ENCODE results near the gene MAN1A1. TPM values are rescaled to one million over a fixed set of nuclear protein-coding genes. Genes with fewer than 3 reads are reported as not detected.
A peak's percentile ranks its signal among the peaks of the same experiment; 100 is the strongest.

Gene MAN1A1
- total RNA-seq, 2 donors from 2014 or later = 41.7 to 43.7 TPM

GRCh38 chr6:119284861-119285521 is 64.6 kb downstream of the MAN1A1 start:
- no peaks in the 10 kb centered on the region for H3K27me3 Mint-ChIP-seq (ENCODE audit: insufficient read depth)
- peaks cover 50% of the 10 kb centered on the region for H3K36me3 Mint-ChIP-seq (ENCODE audit: low read depth)
- H3K9me3 Mint-ChIP-seq = no peaks in the 10 kb centered on the region
- no peaks in the 10 kb centered on the region for H3K4me1 Mint-ChIP-seq
- peak; percentile 81 for DNase-seq
- 95 to 100% methylated on average over 1 to 4 of the region's 4 CpGs for WGBS, 2 experiments (ENCODE audit: insufficient coverage in 1 of 2, insufficient read length in 1 of 2)
- no peak overlapping the region for H3K4me3 ChIP-seq (ENCODE audit: low read length)
- H3K27me3 ChIP-seq (ENCODE audit: control insufficient read depth, insufficient read depth, low read length, poor library complexity, severe bottlenecking) = no peaks in the 10 kb centered on the region
- no peak overlapping the region for H3K27ac ChIP-seq (ENCODE audit: low read depth, low read length)
- H3K27ac Mint-ChIP-seq = no peak overlapping the region
- no peaks in the 10 kb centered on the region for H3K4me1 ChIP-seq (ENCODE audit: control insufficient read depth, insufficient read depth, low read length)
- TF ChIP-seq, protein P1, sequence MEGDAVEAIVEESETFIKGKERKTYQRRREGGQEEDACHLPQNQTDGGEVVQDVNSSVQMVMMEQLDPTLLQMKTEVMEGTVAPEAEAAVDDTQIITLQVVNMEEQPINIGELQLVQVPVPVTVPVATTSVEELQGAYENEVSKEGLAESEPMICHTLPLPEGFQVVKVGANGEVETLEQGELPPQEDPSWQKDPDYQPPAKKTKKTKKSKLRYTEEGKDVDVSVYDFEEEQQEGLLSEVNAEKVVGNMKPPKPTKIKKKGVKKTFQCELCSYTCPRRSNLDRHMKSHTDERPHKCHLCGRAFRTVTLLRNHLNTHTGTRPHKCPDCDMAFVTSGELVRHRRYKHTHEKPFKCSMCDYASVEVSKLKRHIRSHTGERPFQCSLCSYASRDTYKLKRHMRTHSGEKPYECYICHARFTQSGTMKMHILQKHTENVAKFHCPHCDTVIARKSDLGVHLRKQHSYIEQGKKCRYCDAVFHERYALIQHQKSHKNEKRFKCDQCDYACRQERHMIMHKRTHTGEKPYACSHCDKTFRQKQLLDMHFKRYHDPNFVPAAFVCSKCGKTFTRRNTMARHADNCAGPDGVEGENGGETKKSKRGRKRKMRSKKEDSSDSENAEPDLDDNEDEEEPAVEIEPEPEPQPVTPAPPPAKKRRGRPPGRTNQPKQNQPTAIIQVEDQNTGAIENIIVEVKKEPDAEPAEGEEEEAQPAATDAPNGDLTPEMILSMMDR (conservative IDR thresholded peaks at IDR 0.05) = peak; percentile 71
- H3K9me3 ChIP-seq (ENCODE audit: control insufficient read depth, low read length) = peaks cover 8% of the 10 kb centered on the region
- peaks cover 39% of the 10 kb centered on the region for H3K36me3 ChIP-seq (ENCODE audit: control insufficient read depth, insufficient read depth, low read length)
- H3K4me3 Mint-ChIP-seq = no peak overlapping the region
- H3K9ac ChIP-seq (ENCODE audit: extremely low read depth, low read length, poor library complexity, severe bottlenecking) = no peak overlapping the region

DNA sequence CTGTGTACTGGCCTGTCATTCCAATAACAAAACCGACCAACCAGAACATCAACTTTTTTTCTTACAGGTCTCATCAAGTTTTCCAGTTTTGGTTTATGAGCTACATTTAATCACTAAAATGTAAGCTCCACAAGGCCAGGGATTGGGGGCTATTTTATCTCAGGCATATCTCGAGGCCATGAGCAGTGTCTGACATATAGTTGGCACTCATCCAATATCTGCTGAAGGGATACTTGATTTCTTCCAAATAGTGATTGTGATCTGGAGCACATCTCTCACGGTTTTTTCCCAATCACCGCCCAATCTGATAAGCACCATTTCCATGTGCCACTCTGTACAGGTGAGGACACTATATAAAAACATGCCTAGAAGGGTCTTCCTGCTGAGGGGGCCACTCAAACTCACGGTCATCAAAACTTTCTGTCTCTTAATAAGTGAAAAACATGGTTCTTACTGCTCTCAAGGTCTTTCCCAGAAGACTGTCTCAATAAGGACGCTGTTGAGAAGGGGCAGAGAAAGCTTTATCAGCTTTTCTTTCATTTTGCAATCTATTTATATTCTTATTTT is 65.5 kb downstream of the MAN1A1 start:
- Histone ChIP-seq H3K27me3 (ENCODE audit: control insufficient read depth, insufficient read depth, low read length, poor library complexity, severe bottlenecking) (no peaks in the 10 kb centered on the region), H3K9me3 (ENCODE audit: control insufficient read depth, low read length) (peaks cover 8% of the 10 kb centered on the region), H3K4me1 (ENCODE audit: control insufficient read depth, insufficient read depth, low read length) (no peaks in the 10 kb centered on the region), H3K36me3 (ENCODE audit: control insufficient read depth, insufficient read depth, low read length) (peaks cover 39% of the 10 kb centered on the region), H3K27ac (ENCODE audit: low read depth, low read length) (no peak overlapping the region), H3K4me3 (ENCODE audit: low read length) (no peak overlapping the region), H3K9ac (ENCODE audit: extremely low read depth, low read length, poor library complexity, severe bottlenecking) (no peak overlapping the region)
- Mint-ChIP-seq H3K36me3 (ENCODE audit: low read depth) (peaks cover 44% of the 10 kb centered on the region), H3K4me3 (no peak overlapping the region), H3K9me3 (no peaks in the 10 kb centered on the region), H3K27me3 (ENCODE audit: insufficient read depth) (no peaks in the 10 kb centered on the region), H3K27ac (no peak overlapping the region), H3K4me1 (no peaks in the 10 kb centered on the region)
- DNase-seq = no peak
- 94 to 96% methylated on average over 5 to 6 of the region's 6 CpGs for WGBS, 2 experiments (ENCODE audit: insufficient coverage in 1 of 2, insufficient read length in 1 of 2)
- TF ChIP-seq, protein P1 (conservative IDR thresholded peaks at IDR 0.05) = no peak

DNA sequence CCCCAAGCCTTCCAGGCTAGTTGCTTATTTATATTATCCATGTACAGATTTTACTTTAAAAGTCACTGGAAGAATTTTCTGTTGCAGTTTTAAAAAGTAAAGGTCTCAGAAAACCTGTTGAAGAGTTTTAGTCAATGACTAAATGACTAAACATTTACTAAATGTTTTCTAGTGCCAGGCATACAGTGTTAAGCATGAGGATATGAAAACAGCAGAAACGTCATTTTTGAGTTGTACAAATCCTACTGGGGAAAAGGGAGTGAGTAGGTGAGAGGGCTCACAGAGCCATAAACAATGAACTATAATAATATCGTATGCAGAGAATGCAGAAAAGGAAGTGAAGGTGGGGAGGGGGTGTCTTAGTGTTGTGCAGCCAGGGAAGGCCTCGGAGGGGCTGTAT is 66.3 kb downstream of the MAN1A1 start:
- Mint-ChIP-seq H3K4me1 (no peaks in the 10 kb centered on the region), H3K4me3 (no peak overlapping the region), H3K27me3 (ENCODE audit: insufficient read depth) (no peaks in the 10 kb centered on the region), H3K36me3 (ENCODE audit: low read depth) (peaks cover 44% of the 10 kb centered on the region), H3K27ac (no peak overlapping the region), H3K9me3 (no peaks in the 10 kb centered on the region)
- Histone ChIP-seq H3K9me3 (ENCODE audit: control insufficient read depth, low read length) (peaks cover 8% of the 10 kb centered on the region), H3K27ac (ENCODE audit: low read depth, low read length) (no peak overlapping the region), H3K4me1 (ENCODE audit: control insufficient read depth, insufficient read depth, low read length) (no peaks in the 10 kb centered on the region), H3K4me3 (ENCODE audit: low read length) (no peak overlapping the region), H3K27me3 (ENCODE audit: control insufficient read depth, insufficient read depth, low read length, poor library complexity, severe bottlenecking) (no peaks in the 10 kb centered on the region), H3K9ac (ENCODE audit: extremely low read depth, low read length, poor library complexity, severe bottlenecking) (no peak overlapping the region), H3K36me3 (ENCODE audit: control insufficient read depth, insufficient read depth, low read length) (peaks cover 38% of the 10 kb centered on the region)
- no peak for DNase-seq
- WGBS, 2 experiments (ENCODE audit: insufficient coverage in 1 of 2, insufficient read length in 1 of 2) = 82 to 96% methylated on average over 3 of the region's 3 CpGs
- TF ChIP-seq, protein P1 (conservative IDR thresholded peaks at IDR 0.05) = no peak
